WERI-Rb-1 (cell line): ENCODE data around the gene RAD51B.

ENCODE experiments used
- DNase-seq: peaks from one replicate; pipeline ENCODE4 v3.0.0-alpha.2; 2020
- H3K27ac ChIP-seq: fragments of 250-450 bp; sonication (Bioruptor Pico); 2 replicates; pipeline ENCODE4 v1.5.1; 2020; ENCODE audit warnings: mild to moderate bottlenecking, moderate library complexity
- H3K27me3 ChIP-seq: fragments of 250-450 bp; sonication (Bioruptor Pico); 2 replicates; pipeline ENCODE4 v1.5.1; 2021; ENCODE audit warnings: mild to moderate bottlenecking, low read depth, moderate library complexity; ENCODE audit not compliant: insufficient read depth, severe bottlenecking
- H3K36me3 ChIP-seq: fragments of 250-450 bp; sonication (Bioruptor Pico); 2 replicates; pipeline ENCODE4 v1.5.1; 2020; ENCODE audit warnings: mild to moderate bottlenecking, moderate library complexity
- H3K4me3 ChIP-seq: 2 replicates; pipeline ENCODE4 v1.5.1; 2011; ENCODE audit warnings: low read depth, mild to moderate bottlenecking, control low read depth, low read length
- H3K9me3 ChIP-seq: fragments of 250-450 bp; sonication (Bioruptor Pico); 2 replicates; pipeline ENCODE4 v1.5.1; 2021; ENCODE audit warnings: mild to moderate bottlenecking, moderate library complexity; ENCODE audit not compliant: severe bottlenecking
- CTCF ChIP-seq: IDR thresholded peaks from 2 replicates; pipeline ENCODE4 v1.5.1; 2011; ENCODE audit warnings: low read depth, mild to moderate bottlenecking, control low read depth, inconsistent platforms, low read length

RAD51B gene

GRCh38 chr14:68710776-68711175 is 891.2 kb downstream of the RAD51B start:
- Histone ChIP-seq H3K27me3 (no peaks in the 10 kb centered on the region), H3K36me3 (no peaks in the 10 kb centered on the region), H3K27ac (peak overlapping the region; percentile 61), H3K4me3 (no peak overlapping the region), H3K9me3 (no peaks in the 10 kb centered on the region)
- TF ChIP-seq CTCF, result no peak
- DNase-seq, result no peak

- no peak overlapping the region for H3K4me3 ChIP-seq
- no peak for TF ChIP-seq CTCF
- H3K36me3 ChIP-seq, result no peaks in the 10 kb centered on the region
- H3K27me3 ChIP-seq, result no peaks in the 10 kb centered on the region
- H3K27ac ChIP-seq, result peak overlapping the region; percentile 61
- no peaks in the 10 kb centered on the region for H3K9me3 ChIP-seq
- peak; percentile 57 for DNase-seq
Measured at GRCh38 chr14:68711561-68712309, 892.2 kb downstream of the RAD51B start.

- H3K27me3 ChIP-seq, result no peaks in the 10 kb centered on the region
- H3K27ac ChIP-seq, result no peak overlapping the region
- TF ChIP-seq CTCF, result no peak
- H3K4me3 ChIP-seq, result no peak overlapping the region
- no peaks in the 10 kb centered on the region for H3K36me3 ChIP-seq
- no peak for DNase-seq
- no peaks in the 10 kb centered on the region for H3K9me3 ChIP-seq
Measured at GRCh38 chr14:68712703-68713370, 893.3 kb downstream of the RAD51B start.

- Histone ChIP-seq H3K4me3 (no peak overlapping the region), H3K36me3 (no peaks in the 10 kb centered on the region), H3K27me3 (no peaks in the 10 kb centered on the region), H3K27ac (no peak overlapping the region), H3K9me3 (no peaks in the 10 kb centered on the region)
- DNase-seq, result no peak
- no peak for TF ChIP-seq CTCF
Measured at GRCh38 chr14:68713782-68714181, 894.2 kb downstream of the RAD51B start.

- no peak overlapping the region for H3K4me3 ChIP-seq
- no peaks in the 10 kb centered on the region for H3K27me3 ChIP-seq
- no peak overlapping the region for H3K27ac ChIP-seq
- TF ChIP-seq CTCF, result 0 out of 2 replicates have a peak, but pooled peaks have one; percentile 6
- no peak for DNase-seq
- no peaks in the 10 kb centered on the region for H3K36me3 ChIP-seq
- no peaks in the 10 kb centered on the region for H3K9me3 ChIP-seq
Measured at GRCh38 chr14:68714991-68715924, 895.7 kb downstream of the RAD51B start.
